ENCODE results near the gene NPDC1.

NPDC1 gene

GRCh38 chr9:137046088-137046787, at the start of gene NPDC1:
TSS of gene NPDC1 (minus strand) at chr9:137046177. CDS start at chr9:137045989, 188 bp downstream.
- DNase-seq, result peak; percentile 100

- no peak for DNase-seq
Measured at GRCh38 chr9:137089232-137089947, 43.4 kb upstream of the NPDC1 start.

GRCh38 chr9:137088121-137088520, 42.1 kb upstream of the NPDC1 start:
- no peak for DNase-seq

- DNase-seq, result no peak
Measured at GRCh38 chr9:137087409-137087925, 41.5 kb upstream of the NPDC1 start.

- DNase-seq, result peak; percentile 94
Measured at GRCh38 chr9:137086531-137087408, 40.8 kb upstream of the NPDC1 start, which contains the start of gene MAN1B1. TSS of gene MAN1B1 (plus strand) at chr9:137086985. CDS start at chr9:137087000, 15 bp downstream.

- DNase-seq, result no peak
Measured at GRCh38 chr9:137085920-137086530, 40.0 kb upstream of the NPDC1 start.

- DNase-seq, result no peak
Measured at GRCh38 chr9:137084526-137084925, 38.5 kb upstream of the NPDC1 start.

- DNase-seq, result peak; percentile 76
Measured at GRCh38 chr9:137083394-137084004, 37.5 kb upstream of the NPDC1 start.

GRCh38 chr9:137082925-137083290, 36.9 kb upstream of the NPDC1 start:
- no peak for DNase-seq

- DNase-seq, result no peak
Measured at GRCh38 chr9:137082222-137082924, 36.4 kb upstream of the NPDC1 start.

GRCh38 chr9:137080260-137081122, 34.5 kb upstream of the NPDC1 start:
- DNase-seq, result no peak

- no peak for DNase-seq
Measured at GRCh38 chr9:137079401-137079787, 33.4 kb upstream of the NPDC1 start.

GRCh38 chr9:137078701-137079400, 32.9 kb upstream of the NPDC1 start:
- no peak for DNase-seq

- DNase-seq, result no peak
Measured at GRCh38 chr9:137077758-137078693, 32.0 kb upstream of the NPDC1 start.

GRCh38 chr9:137077010-137077747, 31.2 kb upstream of the NPDC1 start, which contains the start of gene UAP1L1:
TSS of gene UAP1L1 (plus strand) at chr9:137077517. CDS start at chr9:137077533, 16 bp downstream.
- DNase-seq, result peak; percentile 53

- DNase-seq, result no peak
Measured at GRCh38 chr9:137076636-137077009, 30.6 kb upstream of the NPDC1 start.

GRCh38 chr9:137075275-137075775, 29.3 kb upstream of the NPDC1 start:
- no peak for DNase-seq

Data from 8988T (cell line).